T-helper 22 cell (primary cell): ENCODE measurements around the gene PPP4R2.
"Not testable (repeated sequence)": the region's sequence is repeated elsewhere in the genome, so short reads cannot be mapped to it uniquely, and the experiment has no call there.

Experiments used
- DNase-seq: peaks from one replicate; pipeline ENCODE4 v3.0.0-alpha.2; 2020; ENCODE audit warnings: low read depth

PPP4R2 gene

GRCh38 chr3:73026111-73026759, 29.6 kb downstream of the PPP4R2 start:
- no peak for DNase-seq

GRCh38 chr3:73026760-73027113, 30.1 kb downstream of the PPP4R2 start:
- DNase-seq, result no peak

DNA sequence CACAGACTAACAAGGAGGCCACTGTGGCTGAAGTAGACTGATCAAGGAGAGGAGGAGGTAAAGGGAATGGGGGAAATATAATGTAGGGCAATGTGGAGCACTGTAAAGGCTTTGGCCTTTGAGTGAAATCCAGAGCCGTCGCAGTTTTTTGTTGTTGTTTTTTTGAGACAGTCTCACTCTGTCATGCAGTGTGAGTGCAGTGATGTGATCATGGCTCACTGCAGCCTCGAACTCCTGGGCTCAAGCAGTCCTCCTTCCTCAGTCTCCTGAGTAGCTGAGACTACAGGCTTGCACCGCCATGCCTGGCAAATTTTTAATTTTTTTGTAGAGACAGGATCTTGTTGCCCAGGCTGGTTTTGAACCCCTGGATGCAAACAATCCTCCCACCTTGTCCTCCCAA, 32.2 kb downstream of the PPP4R2 start:
- DNase-seq, result no peak

- DNase-seq, result no peak
Measured at GRCh38 chr3:73029321-73029796, 32.7 kb downstream of the PPP4R2 start.

GRCh38 chr3:73030073-73030597, 33.5 kb downstream of the PPP4R2 start:
- DNase-seq, result no peak

- no peak for DNase-seq
Measured at GRCh38 chr3:73031573-73032103, 35.0 kb downstream of the PPP4R2 start.

GRCh38 chr3:73036694-73037591, 40.3 kb downstream of the PPP4R2 start:
- DNase-seq, result no peak

DNA sequence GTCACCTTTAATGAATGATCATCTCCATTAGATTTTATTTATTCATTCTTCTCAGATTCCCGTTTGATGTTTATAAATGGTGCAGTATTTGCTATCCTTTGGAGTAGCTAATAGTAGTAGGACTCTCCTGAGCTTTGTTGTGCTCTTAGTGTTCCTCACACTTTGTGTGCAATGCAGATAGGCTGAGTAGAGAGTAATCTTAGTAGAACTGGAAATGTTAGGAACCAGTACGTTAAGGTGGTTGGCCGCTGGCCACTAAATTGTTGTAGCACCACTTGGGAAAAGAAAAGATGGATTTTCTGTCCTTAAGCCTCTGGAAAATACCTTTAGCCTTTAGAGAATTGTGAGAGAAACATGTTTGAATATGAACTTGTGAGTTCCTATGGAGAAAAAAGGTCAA, 44.9 kb downstream of the PPP4R2 start:
- no peak for DNase-seq

DNA sequence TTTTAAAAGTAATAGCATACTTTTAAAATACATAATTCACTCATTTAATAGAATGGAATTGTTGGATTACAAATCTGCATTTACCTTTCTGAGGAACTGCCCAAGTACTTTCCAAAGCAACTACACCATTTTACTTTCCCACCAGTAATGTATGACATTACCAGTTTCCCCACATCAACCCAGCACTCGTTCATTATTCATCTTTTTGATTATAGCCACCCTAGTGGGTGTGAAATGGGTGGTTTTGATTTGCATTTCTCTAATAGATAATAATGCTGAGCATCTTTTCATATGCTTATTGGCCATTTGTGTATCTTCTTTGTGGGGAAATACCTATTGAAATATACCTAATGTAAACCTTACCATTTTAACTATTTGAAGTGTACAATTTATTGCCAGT, 46.8 kb downstream of the PPP4R2 start:
- no peak for DNase-seq

- DNase-seq, result no peak
Measured at GRCh38 chr3:73045391-73045790, 48.8 kb downstream of the PPP4R2 start.

GRCh38 chr3:73046195-73046594, 49.6 kb downstream of the PPP4R2 start:
- no peak for DNase-seq

DNA sequence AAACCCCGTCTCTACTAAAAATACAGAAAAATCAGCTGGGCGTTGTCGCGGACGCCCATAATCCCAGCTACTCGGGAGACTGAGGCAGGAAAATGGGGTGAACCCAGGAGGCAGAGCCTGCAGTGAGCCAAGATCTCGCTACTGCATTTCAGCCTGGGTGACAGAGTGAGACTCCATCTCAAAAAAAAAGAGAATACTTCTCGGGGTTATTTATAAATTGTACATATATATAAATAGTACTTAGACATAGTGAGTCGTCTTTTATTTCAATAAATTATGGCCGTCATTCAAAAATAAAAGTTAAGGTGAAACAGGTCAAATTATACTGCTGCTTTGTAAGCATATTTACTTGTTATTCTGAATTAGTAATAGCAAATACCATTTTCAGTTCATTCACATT, 52.7 kb downstream of the PPP4R2 start:
- DNase-seq, result no peak

DNA sequence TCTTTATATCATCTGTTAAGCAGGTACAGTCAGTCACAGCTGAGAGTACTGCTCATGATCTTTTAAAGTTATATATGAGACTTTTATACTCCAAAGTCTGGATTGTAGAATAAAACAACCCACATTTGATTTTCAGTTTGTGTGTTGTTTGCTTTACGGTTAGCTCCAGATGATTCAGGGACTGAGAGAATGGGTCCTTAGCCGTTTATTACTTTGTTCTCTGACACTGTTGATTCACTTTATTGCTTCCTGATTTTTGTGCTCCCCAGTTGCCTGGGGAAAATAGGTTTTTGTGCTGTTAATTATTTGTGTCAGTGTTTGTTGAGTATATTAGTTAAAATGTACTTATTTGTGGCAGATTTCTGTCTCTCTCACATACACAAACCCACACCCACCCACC, 56.2 kb downstream of the PPP4R2 start:
- no peak for DNase-seq

- DNase-seq, result no peak
Measured at GRCh38 chr3:73055583-73055982, 59.0 kb downstream of the PPP4R2 start.

DNA sequence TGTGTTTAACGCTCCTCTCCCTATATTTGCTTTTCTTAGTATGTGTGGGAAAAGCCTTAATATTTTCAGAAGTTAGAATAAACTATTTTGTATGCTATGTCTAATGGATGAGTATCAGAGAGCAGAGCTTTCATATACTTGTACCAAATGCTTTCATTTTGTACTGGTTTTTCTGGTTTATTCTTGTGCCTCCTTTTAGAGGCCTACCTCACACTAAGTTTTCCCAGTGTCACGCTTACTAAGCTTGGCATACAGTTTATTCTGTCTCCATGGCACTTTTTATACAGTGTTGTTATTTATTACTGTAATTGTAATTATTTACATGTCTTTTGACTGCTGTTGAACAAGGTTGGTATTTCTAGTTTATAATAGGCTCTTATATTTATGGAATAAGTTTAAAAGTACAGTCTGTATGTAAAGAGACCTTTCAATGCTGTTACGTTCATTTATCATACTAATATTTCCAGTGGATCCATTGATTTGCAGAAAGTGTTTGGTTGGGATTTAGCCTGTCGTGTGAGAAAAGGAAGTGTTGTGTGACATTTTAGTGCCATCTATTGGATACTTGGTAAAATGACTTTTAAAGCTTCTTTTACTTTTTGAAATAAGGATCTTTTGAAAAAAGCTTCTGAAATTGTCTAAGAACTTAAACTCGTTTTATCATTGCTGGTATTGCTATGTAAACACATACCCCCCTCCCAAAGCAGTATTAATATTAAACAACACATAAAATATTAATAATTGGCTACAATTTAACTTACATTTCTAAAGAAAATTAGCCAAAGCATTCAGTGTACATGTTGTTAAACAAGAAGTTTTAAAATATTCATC, 59.6 kb downstream of the PPP4R2 start:
- no peak for DNase-seq

DNA sequence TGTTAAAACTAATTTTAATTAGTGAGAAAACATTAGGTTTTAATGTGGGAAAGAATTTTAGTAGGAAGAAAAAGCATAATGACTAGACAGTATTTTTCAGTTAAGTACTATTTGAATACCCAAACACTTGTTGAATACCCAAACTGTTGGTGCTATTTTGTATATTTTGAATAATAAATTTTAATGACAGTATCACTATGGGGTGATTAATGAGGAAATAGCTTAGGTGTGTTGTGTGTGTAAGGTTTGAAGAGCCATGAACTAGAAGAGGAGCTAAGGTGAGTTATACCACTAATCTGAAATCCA, 60.2 kb downstream of the PPP4R2 start:
- DNase-seq, result no peak

GRCh38 chr3:73060302-73060723, 63.7 kb downstream of the PPP4R2 start:
- no peak for DNase-seq

DNA sequence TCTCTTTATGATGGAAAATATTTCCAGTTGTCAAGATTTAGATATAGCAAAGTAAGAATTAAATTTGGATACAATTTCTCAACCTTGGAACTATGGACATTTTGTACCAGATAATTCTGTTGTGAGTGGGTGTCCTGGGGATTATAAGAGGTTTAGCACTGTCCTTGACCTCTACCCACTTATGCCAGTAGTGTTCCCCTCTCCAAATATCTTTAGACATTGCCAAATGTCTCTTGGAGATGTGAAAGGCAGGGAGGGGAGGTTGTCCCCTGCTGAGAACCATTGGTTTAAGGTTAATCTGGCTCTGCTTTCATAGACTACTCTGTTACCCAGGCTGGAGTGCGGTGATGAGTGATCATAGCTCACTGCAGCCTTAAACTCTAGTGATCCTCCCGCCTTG, 64.8 kb downstream of the PPP4R2 start, which contains the start of gene EBLN2:
EBLN2 (plus strand) TSS at position 244 of the 400 bp plus-strand sequence. CDS start 423 bp downstream, outside the sequence.
- DNase-seq, result no peak

DNA sequence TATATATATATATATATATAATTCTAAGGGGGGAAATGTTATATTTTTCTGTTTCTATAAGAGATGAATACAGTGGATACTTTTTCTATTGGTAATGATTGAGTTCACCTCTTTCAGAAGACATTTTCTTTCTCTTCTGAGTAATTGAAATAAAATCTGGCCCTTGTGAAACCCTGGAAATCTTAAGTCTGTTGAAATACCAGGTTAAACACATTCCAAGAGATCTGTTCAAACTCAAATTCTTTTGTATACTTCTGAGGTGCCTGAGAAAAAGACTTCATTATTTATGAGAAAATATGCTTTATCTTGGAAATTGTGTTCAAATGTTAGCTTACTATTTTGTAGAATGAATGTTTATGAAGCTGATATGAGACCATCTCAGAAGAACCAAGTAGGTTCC, 69.6 kb downstream of the PPP4R2 start:
- not testable (repeated sequence) for DNase-seq

DNA sequence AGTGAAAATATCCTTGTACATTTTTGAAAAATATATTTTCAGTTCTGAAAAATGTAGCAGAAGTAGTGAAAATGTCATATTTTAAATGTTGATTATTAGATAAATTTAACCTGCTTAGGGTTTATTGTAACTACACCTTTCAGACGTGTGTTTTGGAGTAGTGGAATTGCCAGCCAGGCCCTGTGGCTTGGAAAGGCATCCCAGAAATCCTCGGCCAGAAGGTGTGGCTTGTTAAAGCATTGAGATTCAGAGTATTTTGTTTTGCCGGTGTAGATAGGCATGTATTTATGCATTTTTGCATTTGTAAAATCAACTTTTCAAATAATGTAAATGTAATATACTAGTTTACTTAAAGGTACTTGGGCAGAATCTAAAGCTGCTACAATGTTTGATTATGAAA, 71.8 kb downstream of the PPP4R2 start:
- no peak for DNase-seq

- DNase-seq, result no peak
Measured at GRCh38 chr3:73069187-73069586, 72.6 kb downstream of the PPP4R2 start.
